GM19025 (cell line): ENCODE measurements around the gene VIT.

Experiments used
- ATAC-seq: cut with Tn5 transposase; IDR thresholded peaks from one replicate; pipeline ENCODE4 v1.9.1; 2021; ENCODE audit warnings: mild to moderate bottlenecking, low read depth, moderate library complexity; ENCODE audit not compliant: unreplicated experiment

The VIT gene

DNA sequence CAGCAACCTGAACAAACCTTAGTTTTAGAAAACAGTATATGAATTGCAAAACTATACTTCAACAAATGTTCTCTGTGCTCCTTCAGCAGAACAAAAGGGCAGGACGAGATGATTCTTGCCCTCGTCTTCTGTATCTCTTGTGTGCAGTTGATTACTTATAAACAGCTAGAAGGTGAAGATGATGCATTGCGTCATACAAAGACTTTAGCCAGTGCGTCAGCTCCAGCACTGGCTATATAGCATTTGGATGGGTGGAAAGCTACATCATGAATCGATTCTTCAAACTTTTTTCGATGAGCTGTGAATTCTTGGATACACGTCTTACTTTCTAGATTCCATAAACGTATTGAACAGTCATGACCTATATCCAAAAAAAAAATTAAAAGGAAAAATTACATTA lies 152.8 kb downstream of the VIT start:
- ATAC-seq, result no peak

DNA sequence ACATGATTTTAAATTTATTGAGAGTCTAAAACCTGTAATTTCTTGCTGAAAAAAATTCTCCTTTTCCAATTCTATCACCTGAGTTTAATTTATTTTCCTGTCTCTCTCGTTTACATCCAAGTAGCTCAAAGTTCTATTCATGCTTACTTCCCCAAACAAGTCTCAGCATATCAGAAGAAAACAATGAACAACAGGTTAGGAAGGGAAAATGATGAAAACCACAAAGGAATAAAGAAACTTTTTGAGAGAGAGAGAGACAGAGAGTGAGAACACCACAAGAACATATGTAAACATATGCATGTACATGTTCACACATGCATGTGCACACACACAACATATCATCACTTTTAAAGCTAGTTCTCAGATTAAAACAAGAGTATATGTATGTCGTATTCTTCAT lies 157.7 kb downstream of the VIT start:
- no peak for ATAC-seq

DNA sequence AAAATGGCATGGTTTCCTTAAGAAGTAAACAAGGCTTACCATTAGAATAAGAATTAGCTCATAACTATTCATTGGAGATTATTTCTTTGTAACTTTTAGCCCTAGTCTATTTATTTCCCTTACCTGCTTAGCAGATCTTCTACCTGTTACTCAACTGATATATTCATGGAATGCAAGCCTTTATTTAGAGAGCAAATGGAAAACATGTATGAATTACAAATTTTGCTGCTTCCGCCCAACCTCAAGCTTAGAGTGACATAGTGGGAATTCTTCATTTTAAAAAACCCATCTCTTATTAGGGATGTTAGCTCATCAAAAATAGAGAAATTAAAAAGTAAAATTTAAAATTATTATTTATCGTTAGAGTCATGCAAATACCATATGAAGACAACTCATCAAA lies 158.9 kb downstream of the VIT start:
- ATAC-seq, result no peak

DNA sequence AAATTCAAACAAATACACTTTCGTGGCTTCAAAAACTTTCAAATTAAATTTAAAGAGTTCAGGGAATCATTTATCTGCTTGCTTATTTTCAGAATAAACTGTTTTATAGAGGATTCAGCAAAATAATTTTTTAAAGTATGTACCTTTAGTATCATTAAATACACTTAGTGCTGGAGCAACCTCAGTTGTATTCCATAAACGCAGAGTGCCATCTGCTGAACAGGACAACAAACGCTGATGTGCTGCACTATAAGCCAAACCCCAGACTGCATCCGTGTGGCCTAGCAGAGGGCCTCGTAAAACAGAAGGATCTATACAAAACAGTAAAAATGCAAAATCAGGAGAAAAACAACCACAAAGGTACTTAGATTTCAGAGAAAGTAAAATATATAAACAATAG lies 161.2 kb downstream of the VIT start:
- no peak for ATAC-seq

DNA sequence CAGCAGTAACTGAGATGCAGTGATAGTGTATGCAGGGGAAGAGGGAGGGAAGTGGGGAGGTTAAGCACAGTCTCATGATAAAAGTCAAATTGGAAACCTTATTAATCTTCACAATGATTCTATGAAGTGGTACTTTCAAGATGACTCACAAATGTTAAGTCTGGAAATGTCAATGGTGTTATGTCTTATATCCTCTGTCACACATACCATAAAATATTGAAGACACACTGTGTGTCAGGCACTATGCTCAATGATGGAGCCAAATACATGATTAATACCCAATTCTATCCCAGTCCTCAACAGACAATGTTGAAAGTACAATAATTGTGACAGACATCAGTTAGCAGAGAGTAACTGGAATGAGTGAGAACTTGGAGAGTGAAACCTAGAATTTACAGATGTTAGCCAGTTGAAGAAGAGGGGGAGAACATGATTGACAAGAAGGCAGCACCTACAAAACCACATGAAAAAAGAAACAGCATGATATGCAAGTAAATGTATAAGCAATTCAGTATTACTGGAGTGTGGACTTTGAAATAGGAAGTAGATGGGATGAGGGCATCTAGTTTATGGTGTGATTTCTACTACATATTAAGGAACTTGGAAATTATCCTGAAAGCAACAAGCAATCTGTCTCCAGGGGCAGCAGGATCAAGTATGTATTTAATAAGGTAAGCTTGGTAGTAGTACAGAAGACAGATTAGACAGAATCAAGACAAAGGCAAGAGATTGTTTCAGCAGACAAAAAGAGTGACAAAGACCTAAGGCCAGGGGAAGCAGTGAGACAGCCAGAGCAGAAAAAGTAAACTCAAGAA lies 162.3 kb downstream of the VIT start:
- ATAC-seq, result peak; percentile 68

DNA sequence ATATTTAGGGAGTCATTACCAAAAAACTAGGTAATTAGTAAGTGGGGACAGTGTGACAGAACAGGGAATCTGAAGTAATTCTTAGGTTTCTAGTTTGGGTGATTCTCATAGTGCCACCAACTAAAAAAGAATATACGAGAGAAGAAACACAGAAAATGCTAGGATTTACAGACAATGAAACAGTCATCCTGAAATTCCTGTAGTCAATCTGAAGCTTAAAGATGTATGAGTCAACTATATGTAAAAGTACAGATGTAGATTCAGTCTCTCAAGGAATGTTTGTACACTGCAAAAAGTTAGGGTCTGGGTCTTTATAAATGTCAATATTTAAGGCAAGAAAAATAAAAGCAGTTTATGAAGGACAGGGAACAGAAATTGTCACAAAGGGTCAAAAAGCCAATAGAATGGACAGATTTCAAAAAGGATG lies 162.9 kb downstream of the VIT start:
- no peak for ATAC-seq

DNA sequence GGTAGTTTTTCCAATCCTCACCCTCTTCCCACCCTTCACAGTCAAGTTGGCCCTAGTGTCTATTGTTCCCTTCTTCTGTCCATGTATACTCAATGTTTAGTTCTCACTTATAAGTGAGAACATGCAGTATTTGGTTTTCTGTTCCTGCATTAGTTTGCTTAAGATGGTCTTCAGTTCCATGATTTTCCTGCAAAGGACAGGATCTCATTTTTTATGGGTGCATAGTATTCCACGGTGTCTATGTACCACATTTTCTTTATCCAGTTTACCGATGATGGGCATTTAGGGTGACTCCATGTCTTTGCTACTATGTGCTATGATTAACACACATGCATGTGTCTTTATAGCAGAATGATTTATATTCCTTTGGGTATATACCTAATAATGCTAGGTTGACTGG lies 165.4 kb downstream of the VIT start:
- no peak for ATAC-seq
